ENCODE data around the gene PHACTR4. TPM values are rescaled to one million over a fixed set of nuclear protein-coding genes. Genes with fewer than 3 reads are reported as not detected.

The PHACTR4 gene
- total and polyA plus RNA-seq, 2 experiments from 2014 or later, result 35.4 to 47.1 TPM

DNA sequence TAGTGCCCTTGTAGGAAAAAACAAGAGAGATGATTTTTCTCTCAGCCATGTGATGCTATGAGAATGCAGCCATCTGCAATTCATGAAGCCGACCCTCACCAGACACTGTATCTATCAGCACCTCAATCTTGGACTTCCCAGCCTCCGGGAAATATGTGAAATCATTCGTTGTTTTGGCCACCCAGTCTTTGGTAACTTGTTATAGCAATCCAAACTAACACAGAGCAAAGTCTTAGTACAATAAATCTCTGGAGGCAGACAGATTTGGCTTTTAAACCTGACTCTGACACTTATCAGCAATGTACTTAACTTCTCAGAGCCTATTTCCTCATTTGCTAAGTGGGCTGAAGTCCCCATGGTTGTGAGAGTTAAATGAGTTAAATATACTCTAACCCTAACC, 45.8 kb upstream of the PHACTR4 start (continued):
- TF ChIP-seq, protein P1, sequence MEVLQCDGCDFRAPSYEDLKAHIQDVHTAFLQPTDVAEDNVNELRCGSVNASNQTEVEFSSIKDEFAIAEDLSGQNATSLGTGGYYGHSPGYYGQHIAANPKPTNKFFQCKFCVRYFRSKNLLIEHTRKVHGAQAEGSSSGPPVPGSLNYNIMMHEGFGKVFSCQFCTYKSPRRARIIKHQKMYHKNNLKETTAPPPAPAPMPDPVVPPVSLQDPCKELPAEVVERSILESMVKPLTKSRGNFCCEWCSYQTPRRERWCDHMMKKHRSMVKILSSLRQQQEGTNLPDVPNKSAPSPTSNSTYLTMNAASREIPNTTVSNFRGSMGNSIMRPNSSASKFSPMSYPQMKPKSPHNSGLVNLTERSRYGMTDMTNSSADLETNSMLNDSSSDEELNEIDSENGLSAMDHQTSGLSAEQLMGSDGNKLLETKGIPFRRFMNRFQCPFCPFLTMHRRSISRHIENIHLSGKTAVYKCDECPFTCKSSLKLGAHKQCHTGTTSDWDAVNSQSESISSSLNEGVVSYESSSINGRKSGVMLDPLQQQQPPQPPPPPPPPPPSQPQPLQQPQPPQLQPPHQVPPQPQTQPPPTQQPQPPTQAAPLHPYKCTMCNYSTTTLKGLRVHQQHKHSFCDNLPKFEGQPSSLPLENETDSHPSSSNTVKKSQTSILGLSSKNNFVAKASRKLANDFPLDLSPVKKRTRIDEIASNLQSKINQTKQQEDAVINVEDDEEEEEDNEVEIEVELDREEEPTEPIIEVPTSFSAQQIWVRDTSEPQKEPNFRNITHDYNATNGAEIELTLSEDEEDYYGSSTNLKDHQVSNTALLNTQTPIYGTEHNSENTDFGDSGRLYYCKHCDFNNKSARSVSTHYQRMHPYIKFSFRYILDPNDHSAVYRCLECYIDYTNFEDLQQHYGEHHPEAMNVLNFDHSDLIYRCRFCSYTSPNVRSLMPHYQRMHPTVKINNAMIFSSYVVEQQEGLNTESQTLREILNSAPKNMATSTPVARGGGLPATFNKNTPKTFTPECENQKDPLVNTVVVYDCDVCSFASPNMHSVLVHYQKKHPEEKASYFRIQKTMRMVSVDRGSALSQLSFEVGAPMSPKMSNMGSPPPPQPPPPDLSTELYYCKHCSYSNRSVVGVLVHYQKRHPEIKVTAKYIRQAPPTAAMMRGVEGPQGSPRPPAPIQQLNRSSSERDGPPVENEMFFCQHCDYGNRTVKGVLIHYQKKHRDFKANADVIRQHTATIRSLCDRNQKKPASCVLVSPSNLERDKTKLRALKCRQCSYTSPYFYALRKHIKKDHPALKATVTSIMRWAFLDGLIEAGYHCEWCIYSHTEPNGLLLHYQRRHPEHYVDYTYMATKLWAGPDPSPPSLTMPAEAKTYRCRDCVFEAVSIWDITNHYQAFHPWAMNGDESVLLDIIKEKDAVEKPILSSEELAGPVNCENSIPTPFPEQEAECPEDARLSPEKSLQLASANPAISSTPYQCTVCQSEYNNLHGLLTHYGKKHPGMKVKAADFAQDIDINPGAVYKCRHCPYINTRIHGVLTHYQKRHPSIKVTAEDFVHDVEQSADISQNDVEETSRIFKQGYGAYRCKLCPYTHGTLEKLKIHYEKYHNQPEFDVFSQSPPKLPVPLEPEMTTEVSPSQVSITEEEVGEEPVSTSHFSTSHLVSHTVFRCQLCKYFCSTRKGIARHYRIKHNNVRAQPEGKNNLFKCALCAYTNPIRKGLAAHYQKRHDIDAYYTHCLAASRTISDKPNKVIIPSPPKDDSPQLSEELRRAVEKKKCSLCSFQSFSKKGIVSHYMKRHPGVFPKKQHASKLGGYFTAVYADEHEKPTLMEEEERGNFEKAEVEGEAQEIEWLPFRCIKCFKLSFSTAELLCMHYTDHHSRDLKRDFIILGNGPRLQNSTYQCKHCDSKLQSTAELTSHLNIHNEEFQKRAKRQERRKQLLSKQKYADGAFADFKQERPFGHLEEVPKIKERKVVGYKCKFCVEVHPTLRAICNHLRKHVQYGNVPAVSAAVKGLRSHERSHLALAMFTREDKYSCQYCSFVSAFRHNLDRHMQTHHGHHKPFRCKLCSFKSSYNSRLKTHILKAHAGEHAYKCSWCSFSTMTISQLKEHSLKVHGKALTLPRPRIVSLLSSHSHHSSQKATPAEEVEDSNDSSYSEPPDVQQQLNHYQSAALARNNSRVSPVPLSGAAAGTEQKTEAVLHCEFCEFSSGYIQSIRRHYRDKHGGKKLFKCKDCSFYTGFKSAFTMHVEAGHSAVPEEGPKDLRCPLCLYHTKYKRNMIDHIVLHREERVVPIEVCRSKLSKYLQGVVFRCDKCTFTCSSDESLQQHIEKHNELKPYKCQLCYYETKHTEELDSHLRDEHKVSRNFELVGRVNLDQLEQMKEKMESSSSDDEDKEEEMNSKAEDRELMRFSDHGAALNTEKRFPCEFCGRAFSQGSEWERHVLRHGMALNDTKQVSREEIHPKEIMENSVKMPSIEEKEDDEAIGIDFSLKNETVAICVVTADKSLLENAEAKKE (CRISPR knock-in tag; IDR thresholded peaks at IDR 0.05), result no peak

DNA sequence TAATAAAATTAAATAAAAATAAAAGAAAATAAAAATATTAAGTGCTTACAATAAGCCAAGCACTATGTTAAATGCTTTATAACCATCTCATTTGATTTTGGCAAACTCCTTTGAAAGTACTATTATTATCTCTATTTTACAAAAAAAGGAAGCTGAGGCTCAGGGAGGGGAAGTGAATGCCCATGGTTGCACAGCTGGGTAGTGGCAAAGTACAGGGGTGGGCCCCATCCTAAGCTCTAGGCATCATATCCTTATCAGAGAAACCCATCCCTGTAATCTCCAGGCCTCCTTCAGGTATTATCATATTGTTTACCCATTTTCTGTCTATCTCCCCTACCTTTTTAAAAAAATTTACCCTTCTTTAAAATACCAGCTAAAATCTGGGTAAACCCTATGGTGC, 43.0 kb upstream of the PHACTR4 start:
- no peaks in the 10 kb centered on the region for H3K4me1 ChIP-seq (ENCODE audit: insufficient read depth)
- Mint-ChIP-seq H3K36me3 (ENCODE audit: low read depth) (peaks cover 2% of the 10 kb centered on the region; the same call in 1 of the 3 replicates), H3K27ac (no peak overlapping the region), H3K4me1 (peaks cover 8% of the 10 kb centered on the region; the same call in 1 of the 3 replicates), H3K9me3 (peaks cover 5% of the 10 kb centered on the region; the same call in 1 of the 3 replicates), H3K4me3 (no peak overlapping the region), H3K27me3 (ENCODE audit: insufficient read depth, low read depth, poor library complexity) (peaks cover 7% of the 10 kb centered on the region)
- no peaks in the 10 kb centered on the region for H4K20me1 ChIP-seq (replicated peaks; ENCODE audit: insufficient read depth)
- DNase-seq (ENCODE audit: low spot score) (no peak), ATAC-seq (no peak)
- no peaks in the 10 kb centered on the region for H3K9me2 ChIP-seq (ENCODE audit: insufficient read depth)
- no peak overlapping the region for H2AFZ ChIP-seq
- H3K36me3 ChIP-seq (ENCODE audit: insufficient read depth), result peaks cover under 1% of the 10 kb centered on the region; the same call in 1 of the 2 replicates
- H3K27me3 ChIP-seq (ENCODE audit: insufficient read depth), result no peaks in the 10 kb centered on the region
- no peaks in the 10 kb centered on the region for H3K79me2 ChIP-seq (replicated peaks; ENCODE audit: insufficient read depth)
- no peak overlapping the region for H3K4me3 ChIP-seq
- no peaks in the 10 kb centered on the region for H3F3A ChIP-seq (replicated peaks; ENCODE audit: low read depth)
- TF ChIP-seq, protein P1 (CRISPR knock-in tag; IDR thresholded peaks at IDR 0.05), result no peak
- TF ChIP-seq ZNF331 (CRISPR knock-in tag; IDR thresholded peaks at IDR 0.05; ENCODE audit: low read depth), result no peak
- no peak overlapping the region for H3K27ac ChIP-seq (ENCODE audit: low read depth)
- no peak overlapping the region for H3K4me2 ChIP-seq

All from GM23338 (cell line).